HG02840 (cell line): ENCODE data around the gene SOX30.

Experiments
- ATAC-seq: cut with Tn5 transposase; IDR thresholded peaks from one replicate; pipeline ENCODE4 v1.9.1; 2021; ENCODE audit warnings: mild to moderate bottlenecking, moderate library complexity, moderate number of reproducible peaks; ENCODE audit not compliant: unreplicated experiment, low FRiP score

Gene SOX30

GRCh38 chr5:157665467-157666070 is 13.3 kb upstream of the SOX30 start:
- ATAC-seq: no peak

- ATAC-seq: no peak
These were observed 7.8 kb upstream of the SOX30 start for GRCh38 chr5:157659868-157660660.

DNA sequence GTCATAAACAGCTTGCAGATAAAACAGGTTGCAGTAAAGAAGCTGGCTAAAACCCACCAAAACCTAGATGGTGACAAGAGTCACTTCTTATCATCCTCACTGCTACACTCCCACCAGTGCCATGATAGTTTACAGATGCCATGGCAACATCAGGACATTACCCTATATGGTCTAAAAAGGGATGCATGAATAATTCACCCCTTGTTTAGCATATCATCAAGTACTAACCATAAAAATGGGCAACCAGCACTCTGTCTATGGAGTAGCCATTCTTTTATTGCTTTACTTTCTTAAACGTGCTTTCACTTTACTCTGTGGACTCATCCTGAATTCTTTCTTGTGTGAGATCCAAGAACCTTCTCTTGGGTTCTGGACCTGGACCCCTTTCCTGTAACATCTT is 6.7 kb upstream of the SOX30 start:
- no peak for ATAC-seq

DNA sequence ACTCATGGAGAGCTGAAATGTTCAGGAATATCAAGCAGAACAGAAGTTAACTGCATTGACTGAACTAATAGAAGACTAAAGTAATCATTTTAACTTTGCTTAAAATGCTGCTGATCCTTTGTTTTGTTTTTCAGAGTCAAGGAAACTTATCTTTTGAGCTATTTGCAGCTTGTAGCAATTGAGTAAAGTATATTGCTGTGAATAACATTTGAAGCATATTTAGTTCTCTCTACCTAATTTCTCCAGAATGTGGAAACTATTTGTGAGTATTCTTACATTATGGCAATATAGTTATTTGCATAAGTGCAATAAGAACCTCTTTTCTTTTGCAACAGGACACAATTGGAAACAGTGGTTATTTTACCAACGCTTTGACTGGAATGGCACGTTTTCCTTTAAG is 5.3 kb upstream of the SOX30 start:
- no peak for ATAC-seq

DNA sequence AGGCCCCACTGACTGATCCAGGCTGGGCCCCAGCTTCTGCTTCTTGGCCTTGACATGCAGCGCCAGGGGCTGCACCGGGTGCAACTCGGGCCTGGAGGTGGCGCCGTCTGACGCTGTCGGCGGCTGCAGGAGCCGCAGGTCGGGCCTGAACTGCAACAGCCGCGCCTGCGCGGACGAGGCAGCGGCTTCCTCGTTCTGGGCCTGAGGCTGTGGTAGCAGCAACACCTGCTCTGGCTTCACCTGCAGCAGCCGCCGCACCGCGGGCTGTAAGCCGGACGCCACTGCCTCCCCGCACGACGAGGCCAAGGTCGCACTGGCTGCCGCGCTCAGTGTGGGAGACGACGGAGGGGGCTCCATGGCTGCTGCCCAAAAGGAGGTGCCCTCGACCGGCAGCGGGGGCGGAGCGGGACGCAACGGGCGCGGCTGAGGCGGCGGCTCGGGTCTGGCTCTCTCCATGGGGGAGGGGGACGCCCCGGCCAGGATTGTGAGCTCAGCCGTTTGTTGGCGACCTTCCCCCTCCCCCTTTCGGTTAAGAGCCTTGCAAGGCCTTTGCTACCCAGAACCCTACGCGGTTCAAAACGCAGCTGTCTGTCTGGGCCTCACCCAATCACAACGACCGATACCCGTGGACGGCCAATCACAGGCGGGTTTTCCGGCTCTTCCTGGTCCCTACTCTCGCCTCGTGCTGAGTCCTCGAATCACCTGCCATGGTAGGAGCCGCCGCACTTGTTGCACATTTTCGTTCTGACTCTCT is 438 bp downstream of the SOX30 start:
- no peak for ATAC-seq

DNA sequence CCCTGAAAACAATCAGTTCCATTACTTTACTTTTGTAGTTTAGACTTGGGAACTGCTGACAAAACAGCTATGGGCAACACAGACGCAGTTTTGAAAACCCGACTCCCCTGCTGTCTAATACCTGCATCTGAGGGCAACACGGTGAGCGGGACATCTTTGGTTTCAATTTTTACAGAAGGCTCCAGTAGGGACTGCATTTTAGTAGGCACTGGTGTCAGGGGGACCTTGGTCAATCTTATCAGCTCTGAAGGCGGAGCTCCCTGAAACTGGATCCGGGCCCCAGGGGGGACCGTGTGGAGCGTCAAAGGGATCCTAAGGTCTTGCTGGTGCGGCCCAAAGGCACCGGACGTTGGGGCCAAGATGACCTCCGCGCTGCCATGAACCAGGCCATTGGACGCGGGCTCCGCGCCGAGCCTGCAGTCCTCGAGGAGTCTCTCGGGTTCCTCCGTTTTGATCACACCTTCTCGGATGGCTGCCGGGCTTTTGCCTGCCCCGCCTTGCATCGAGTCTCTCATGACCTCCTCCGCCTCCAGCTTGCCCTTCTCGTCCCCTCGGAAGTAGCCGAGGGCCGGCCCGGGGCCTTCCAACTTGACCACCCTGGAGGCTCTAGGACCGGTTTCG is 1.1 kb downstream of the SOX30 start:
- no peak for ATAC-seq

DNA sequence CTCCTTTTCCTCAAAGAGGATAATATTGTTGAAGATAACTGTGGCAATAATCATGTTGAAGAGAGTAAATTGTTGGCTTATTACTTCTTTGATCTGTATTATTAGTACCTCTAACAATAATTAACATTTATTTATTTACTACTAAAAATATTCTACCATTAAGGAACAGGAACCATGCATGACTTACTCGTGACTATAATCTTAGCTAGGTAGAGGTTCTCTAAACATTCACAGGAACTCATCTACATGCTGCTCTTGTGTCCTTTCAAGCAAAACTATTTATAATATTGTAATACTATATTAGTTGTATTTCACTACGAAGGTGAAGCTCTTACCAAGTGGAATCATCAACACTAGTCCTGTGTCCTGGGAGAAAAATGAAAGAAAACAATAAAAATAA is 3.1 kb downstream of the SOX30 start:
- no peak for ATAC-seq

DNA sequence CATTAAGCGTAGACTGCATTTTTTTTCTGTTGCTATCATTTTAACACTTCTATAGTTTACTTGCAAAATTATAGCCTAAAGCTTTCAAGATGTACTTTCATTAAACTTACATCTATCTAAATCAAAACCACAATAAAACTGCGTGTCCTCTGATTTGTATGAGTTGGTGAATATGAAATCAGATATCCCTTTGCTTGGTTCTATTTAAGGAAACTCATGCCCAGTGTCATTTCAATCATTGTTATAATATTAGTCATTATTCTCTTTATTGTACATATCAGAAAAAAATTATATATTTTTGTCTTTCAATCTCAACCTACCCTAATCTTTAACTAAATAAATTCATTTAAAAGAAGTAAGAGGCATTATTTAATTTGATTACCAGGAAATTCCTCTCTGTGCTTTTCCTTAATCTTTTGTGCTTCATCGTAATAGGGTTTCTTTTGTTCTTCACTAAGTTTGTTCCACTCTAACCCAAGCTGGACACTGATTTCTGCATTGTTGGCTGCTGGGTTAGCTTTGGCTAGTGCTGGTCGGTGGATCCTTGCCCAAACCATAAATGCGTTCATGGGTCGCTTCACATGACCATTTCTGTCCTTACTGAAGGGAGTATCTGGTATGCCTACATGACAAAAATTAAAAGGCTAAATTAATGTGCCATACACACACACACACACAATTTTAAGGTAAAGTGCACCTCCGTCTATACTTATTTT is 3.8 kb downstream of the SOX30 start:
- no peak for ATAC-seq

DNA sequence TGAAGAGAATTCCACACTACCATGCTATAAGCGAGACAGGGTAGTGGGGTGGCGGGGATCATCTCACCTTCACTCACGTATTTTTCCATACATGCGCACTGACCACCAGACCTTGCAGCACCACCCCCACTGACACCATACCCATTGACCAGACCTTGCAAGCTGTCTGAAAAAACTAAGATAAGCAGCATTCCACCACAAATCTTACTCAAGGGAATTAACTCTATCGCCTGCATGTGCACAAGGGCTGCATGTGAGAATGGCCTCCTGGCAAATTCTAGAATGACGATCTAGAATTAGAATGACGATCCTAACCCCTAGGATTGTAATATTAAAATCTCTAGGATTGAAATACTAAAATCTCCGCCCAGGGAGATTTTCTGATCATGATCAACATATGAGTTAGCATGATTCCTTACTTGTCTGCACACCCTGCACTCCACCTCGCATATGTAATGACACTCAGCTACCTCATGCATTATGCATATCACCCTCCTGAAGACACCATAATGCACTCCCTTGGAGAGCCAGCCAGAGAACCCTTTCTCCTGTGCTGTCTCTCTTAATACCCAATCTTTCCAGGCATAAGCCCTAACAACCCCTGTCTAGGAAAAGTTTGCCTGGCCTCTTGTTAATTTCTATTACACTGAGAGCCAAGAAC is 11.7 kb downstream of the SOX30 start:
- ATAC-seq: no peak

DNA sequence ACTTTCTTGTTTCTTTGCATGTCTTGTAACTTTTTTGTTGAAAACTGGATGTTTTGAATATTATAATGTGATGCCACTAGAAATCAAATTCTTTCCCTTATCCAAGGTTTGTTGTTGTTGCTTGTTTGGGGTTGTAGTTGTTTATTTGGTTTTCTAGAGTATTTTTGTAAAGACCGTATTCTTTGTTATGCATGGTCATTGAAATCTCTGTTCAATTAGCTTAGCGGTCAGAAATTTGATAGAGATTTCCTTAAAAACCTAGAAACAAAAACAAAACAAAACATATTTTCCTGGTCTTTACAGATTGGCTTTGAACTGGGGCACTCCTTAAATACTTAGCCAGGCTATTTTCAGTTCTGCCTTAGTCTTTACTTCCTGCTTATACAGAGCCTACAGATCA is 21.9 kb downstream of the SOX30 start:
- ATAC-seq: no peak

- ATAC-seq: no peak
These were observed 25.4 kb downstream of the SOX30 start for GRCh38 chr5:157626831-157627230.

- no peak for ATAC-seq
These were observed 28.1 kb downstream of the SOX30 start for GRCh38 chr5:157624144-157624543.

GRCh38 chr5:157620776-157621175 is 31.5 kb downstream of the SOX30 start:
- no peak for ATAC-seq

DNA sequence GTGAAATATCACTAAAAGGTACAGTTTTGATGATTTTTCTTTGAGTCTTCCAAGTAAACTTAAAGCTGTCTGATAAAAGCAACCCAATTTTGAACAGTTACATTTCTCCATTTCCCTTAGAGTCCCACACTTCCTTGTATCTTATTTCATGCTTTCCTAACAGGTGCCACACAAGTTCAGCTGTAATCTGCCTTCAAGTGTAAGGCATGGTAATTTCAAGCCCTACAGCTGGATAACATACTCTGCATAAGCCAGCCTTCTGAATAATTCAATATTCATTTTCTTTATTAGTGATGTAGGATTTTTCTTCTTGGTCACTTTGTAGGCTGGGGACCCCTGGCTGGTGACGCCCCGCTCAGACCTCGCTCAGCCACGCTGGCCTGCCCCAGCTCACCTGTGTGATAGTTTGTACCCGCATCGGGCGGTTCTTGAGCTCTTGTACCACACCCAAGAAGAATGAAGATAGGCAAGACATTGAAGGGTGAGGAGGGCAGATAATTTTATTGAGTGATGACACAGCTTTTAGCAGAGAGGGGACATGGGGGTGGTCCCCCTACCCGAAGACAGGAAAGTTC is 34.0 kb downstream of the SOX30 start:
- ATAC-seq: no peak

DNA sequence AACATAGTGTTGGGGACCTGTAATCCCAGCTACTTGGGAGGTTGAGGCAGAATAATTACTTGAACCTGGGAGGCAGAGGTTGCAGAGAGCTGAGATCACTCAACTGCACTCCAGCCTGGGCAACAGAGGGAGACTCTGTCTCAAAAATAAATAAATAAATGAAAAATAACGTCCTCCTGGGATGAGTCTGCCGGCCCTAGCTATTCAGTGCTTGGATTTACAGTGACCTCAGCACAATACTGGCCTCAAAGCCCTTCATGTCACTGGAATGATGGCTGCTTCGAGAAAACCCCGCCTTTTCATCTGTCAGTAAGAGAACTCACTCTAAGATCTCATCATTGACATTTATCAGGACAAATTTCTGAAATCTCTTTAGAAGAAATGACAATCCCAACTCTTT is 35.5 kb downstream of the SOX30 start:
- no peak for ATAC-seq

DNA sequence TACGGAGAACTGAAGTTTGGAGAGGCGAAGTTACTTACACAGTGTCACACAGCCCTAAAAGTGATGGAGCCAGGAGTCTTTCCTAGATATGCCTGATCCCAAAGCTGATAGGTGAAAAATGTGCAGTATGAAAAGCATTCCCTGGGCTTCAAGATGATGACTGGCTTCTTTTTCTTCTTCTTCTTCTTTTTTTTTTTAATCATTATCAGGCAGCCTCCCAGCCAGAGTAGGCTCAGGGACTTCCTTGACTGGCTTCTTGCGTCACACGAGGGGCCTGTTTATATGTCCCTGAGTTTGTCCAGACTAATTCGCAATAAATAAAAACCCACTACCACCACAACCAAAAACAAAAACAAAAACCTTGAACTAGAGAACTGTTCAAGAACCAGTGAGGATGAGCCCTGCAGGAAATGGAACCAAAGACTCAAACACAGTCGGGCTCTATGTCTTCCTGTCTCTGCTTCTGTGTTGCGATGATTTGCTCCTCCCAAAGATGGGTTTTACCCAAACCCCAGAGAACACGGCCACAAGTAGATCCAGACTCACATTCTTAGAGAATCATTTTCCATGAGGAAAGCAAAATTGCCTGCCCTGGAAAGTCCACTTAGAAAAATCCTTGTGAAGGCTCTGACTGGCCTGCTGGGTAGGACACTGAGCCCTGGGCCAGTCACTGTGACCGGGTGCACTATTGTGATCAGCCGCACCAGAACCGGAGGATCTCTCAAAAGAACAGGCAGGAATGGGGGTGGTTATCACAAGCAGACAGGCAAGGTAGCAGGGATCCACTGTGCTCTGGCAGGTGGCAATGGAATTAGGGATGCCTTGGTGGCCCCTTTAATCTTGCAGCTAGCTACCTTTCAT is 38.6 kb downstream of the SOX30 start:
- ATAC-seq: no peak

- ATAC-seq: no peak
These were observed 39.7 kb downstream of the SOX30 start for GRCh38 chr5:157612581-157612980.

DNA sequence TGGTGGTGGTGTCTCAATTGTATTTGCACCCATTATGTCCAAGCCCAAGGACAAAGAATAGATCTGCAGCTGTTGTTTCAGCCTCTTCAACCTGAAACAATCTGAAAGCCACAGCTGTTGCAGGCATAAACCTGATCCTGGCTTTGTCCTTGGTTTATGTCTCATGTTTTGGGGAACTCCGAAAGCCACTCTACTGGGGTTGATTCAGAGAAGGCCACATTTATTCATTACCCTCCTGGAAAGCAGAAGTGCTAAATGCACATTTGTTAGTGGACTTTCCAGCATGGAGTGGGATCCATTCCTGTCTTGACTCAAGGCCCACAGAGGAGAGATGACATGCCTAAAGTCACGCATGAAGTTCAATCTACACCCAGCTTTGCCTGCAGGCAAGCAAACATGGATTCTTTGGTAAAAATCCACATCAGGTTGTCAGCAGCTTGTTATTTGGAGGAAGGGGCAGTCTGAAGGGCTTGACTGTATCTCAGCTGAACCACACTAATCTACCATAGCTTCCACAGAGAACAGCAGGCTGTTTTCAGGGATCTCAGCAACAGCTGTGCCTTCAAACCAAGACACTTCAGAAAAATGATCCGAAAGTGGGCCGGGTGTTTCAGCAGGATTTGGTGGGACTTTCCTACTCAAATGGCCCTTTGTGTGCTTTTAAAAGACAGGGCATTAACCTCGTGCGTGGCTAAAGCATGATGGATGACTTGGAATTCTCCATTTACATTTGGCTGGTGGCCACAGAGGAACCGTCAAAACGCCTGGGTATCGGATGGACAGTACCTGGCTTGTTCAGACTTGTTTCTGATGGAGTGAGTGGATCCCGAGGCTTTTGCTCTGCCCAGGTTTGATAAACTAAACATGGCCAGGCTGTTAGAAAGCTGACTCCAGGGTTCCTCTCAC is 40.4 kb downstream of the SOX30 start:
- no peak for ATAC-seq
